Endothelial cell of umbilical vein (primary cell): ENCODE data around the gene ESPNL. TPM values are rescaled to one million over a fixed set of nuclear protein-coding genes. Genes with fewer than 3 reads are reported as not detected.
A peak's percentile ranks its signal among the peaks of the same experiment; 100 is the strongest.

Experiments used
- Bru-seq: library from RNA; stranded (reverse); fragments of 400-500 nt; gene quantifications from one replicate; lab custom pipeline; 2021; lab: Mats Ljungman, UMichigan
- BruChase-seq, 2 experiments: library from RNA; stranded (reverse); fragments of 400-500 nt; gene quantifications; one replicate each; lab custom pipeline; 2021; lab: Mats Ljungman, UMichigan
- BruUV-seq: library from RNA; stranded (reverse); fragments of 400-500 nt; replicated peaks from 2 replicates; lab custom pipeline; 2021; lab: Mats Ljungman, UMichigan
- CTCF ChIA-PET: fragments of 300-600, 350-600 bp; sonication (Branson Sonifier 250); formaldehyde crosslinking; loops from one replicate; lab custom pipeline; 2021; ENCODE audit warnings: antibody characterized with exemption, inconsistent platforms; lab: Charles Lee
- POLR2A ChIA-PET: fragments of 300-600, 350-600 bp; sonication (Branson Sonifier 250); formaldehyde crosslinking; loops from one replicate; lab custom pipeline; 2021; ENCODE audit warnings: antibody characterized with exemption, inconsistent platforms; lab: Charles Lee
- DNase-seq: peaks from one replicate; pipeline ENCODE4 v3.0.0-alpha.2; 2011; ENCODE audit warnings: low read depth, low spot score
- FAIRE-seq: peaks from 2 replicates; lab custom pipeline; 2011; peaks lifted over from hg19 to GRCh38; lab: Jason Lieb, UNC
- H2AFZ ChIP-seq: 2 replicates; pipeline ENCODE4 v1.6.0; 2012; ENCODE audit warnings: low read depth, low read length, control low read depth, inconsistent platforms
- H3K27ac ChIP-seq: 2 replicates; pipeline ENCODE4 v1.5.1; 2011; ENCODE audit warnings: low read depth, mild to moderate bottlenecking, control low read depth, low read length, moderate library complexity; ENCODE audit not compliant: insufficient read depth
- H3K27me3 ChIP-seq, 2 experiments: 2 replicates each; pipeline versions ENCODE4 v1.6.0 to v1.6.1; 2011; ENCODE audit warnings: low read length in 2 of 2, mixed read lengths in 1 of 2; ENCODE audit not compliant: control insufficient read depth in 2 of 2, insufficient read depth in 2 of 2
- H3K36me3 ChIP-seq, 2 experiments: 2 replicates in 1 of 2; 3 replicates in 1 of 2; pipeline ENCODE4 v1.5.1; 2011; ENCODE audit warnings: low read length in 2 of 2, mild to moderate bottlenecking in 1 of 2, moderate library complexity in 1 of 2; ENCODE audit not compliant: control insufficient read depth in 2 of 2, insufficient read depth in 2 of 2; ENCODE audit errors: extremely low read depth in 1 of 2
- H3K4me1 ChIP-seq: 3 replicates; pipeline ENCODE4 v1.5.1; 2011; ENCODE audit warnings: mild to moderate bottlenecking, low read length; ENCODE audit not compliant: control insufficient read depth, insufficient read depth; ENCODE audit errors: extremely low read depth
- H3K4me2 ChIP-seq: 2 replicates; pipeline ENCODE4 v1.6.1; 2011; ENCODE audit warnings: low read length, control low read depth, mixed read lengths; ENCODE audit not compliant: insufficient read depth
- H3K4me3 ChIP-seq, 3 experiments: fragments of 200-600 bp in 1 of 3; sonication (generic), shearing (Covaris generic) in 1 of 3; replicated peaks in 1 of 3; 2 replicates each; pipeline ENCODE4 v1.5.1; 2011 to 2016; ENCODE audit warnings: control low read depth in 3 of 3, low read length in 3 of 3, mild to moderate bottlenecking in 2 of 3, inconsistent platforms in 1 of 3, low read depth in 1 of 3, moderate library complexity in 1 of 3; ENCODE audit not compliant: insufficient read depth in 1 of 3
- H3K79me2 ChIP-seq: 2 replicates; pipeline ENCODE4 v1.6.0; 2012; ENCODE audit warnings: low read length, inconsistent platforms; ENCODE audit not compliant: control insufficient read depth, insufficient read depth
- H3K9ac ChIP-seq: replicated peaks from 2 replicates; pipeline ENCODE3; 2011; ENCODE audit warnings: low read length, control low read depth; ENCODE audit not compliant: insufficient read depth; ENCODE audit errors: extremely low read depth
- H3K9me1 ChIP-seq: replicated peaks from 3 replicates; pipeline ENCODE4 v1.6.0; 2011; ENCODE audit warnings: mild to moderate bottlenecking, low read length; ENCODE audit not compliant: control insufficient read depth, insufficient read depth; ENCODE audit errors: extremely low read depth
- H3K9me3 ChIP-seq: replicated peaks from 2 replicates; pipeline ENCODE4 v1.5.1; 2012; ENCODE audit warnings: low read length, inconsistent platforms; ENCODE audit not compliant: control insufficient read depth, insufficient read depth
- H4K20me1 ChIP-seq: replicated peaks from 2 replicates; pipeline ENCODE3; 2011; ENCODE audit warnings: mild to moderate bottlenecking, low read length; ENCODE audit not compliant: control insufficient read depth, insufficient read depth; ENCODE audit errors: extremely low read depth
- CTCF ChIP-seq, 2 donors: IDR thresholded peaks; 1 replicate in 1 of 2; 2 replicates in 1 of 2; pipeline ENCODE4 v1.5.1; 2011; ENCODE audit warnings: low read length in 2 of 2, mild to moderate bottlenecking in 2 of 2, moderate library complexity in 2 of 2, control low read depth in 1 of 2, inconsistent platforms in 1 of 2, low read depth in 1 of 2; ENCODE audit not compliant: insufficient read depth in 1 of 2; ENCODE audit errors: extremely low read depth in 1 of 2
- EZH2 ChIP-seq: IDR thresholded peaks from 2 replicates; pipeline ENCODE4 v1.6.1; 2012; ENCODE audit warnings: borderline replicate concordance, low read depth, mild to moderate bottlenecking, moderate library complexity, low read length, inconsistent platforms; ENCODE audit not compliant: severe bottlenecking
- FOS ChIP-seq: IDR thresholded peaks from 2 replicates; pipeline ENCODE4 v1.6.1; 2011; ENCODE audit warnings: mild to moderate bottlenecking, low read length, moderate library complexity, borderline replicate concordance; ENCODE audit not compliant: insufficient read depth
- GATA2 ChIP-seq: IDR thresholded peaks from 2 replicates; pipeline ENCODE4 v1.7.0; 2011; ENCODE audit warnings: low read depth, mild to moderate bottlenecking, moderate library complexity, mixed read lengths, low read length; ENCODE audit not compliant: insufficient read length, insufficient read depth
- JUN ChIP-seq: IDR thresholded peaks from 2 replicates; pipeline ENCODE4 v1.6.1; 2011; ENCODE audit warnings: borderline replicate concordance, low read depth; ENCODE audit not compliant: insufficient read length, insufficient read depth
- MAX ChIP-seq: IDR thresholded peaks from 2 replicates; pipeline ENCODE4 v1.6.1; 2011; ENCODE audit not compliant: insufficient read depth, insufficient read length
- MYC ChIP-seq: IDR thresholded peaks from one replicate; pipeline ENCODE4 v1.6.1; 2011; ENCODE audit warnings: mild to moderate bottlenecking, low read depth, low read length
- POLR2A ChIP-seq: IDR thresholded peaks from 2 replicates; pipeline ENCODE4 v1.6.1; 2012; ENCODE audit warnings: low read depth, mild to moderate bottlenecking, control low read depth, low read length
- POLR2AphosphoS5 ChIP-seq: IDR thresholded peaks from 2 replicates; pipeline ENCODE4 v1.6.1; 2012; ENCODE audit warnings: low read depth, mild to moderate bottlenecking, control low read depth, low read length, moderate library complexity; ENCODE audit not compliant: insufficient read depth
- dilution Hi-C: fragments of 300-500 bp; cut with MboI; formaldehyde crosslinking; loops from one replicate; pipeline ENCODE4 v1.15.0; 2019; ENCODE audit warnings: low sequenced_read_pairs; ENCODE audit not compliant: extremely low pct_ligation_motif_present
- intact Hi-C: fragments of 100-400 bp; cut with micrococcal nuclease; formaldehyde crosslinking; loops from one replicate; pipeline ENCODE4 v1.10.0; 2022
- long read RNA-seq: library from polyadenylated mRNA; stranded (forward); transcript quantifications from one replicate; pipeline ENCODE4 v2.0.0, GENCODE V29; 2021
- polyA minus RNA-seq, 3 experiments: library from RNA; depleted of rRNA, polyadenylated mRNA; stranded (reverse); fragments of >200 nt; gene quantifications; 1 replicate in 1 of 3; 2 replicates in 2 of 3; pipeline ENCODE4 v1.2.3, GENCODE V29; 2011
- polyA plus RNA-seq, 4 experiments: library from polyadenylated mRNA; depleted of rRNA in 3 of 4; stranded (reverse) in 3 of 4; unstranded in 1 of 4; fragments of >200 nt; gene quantifications; 2 replicates each; pipeline versions ENCODE4 v1.2.1 to v1.2.3, GENCODE V29; 2011 to 2012; ENCODE audit warnings: missing spikeins in 1 of 4
- total RNA-seq: library from RNA; stranded (reverse); gene quantifications from 2 replicates; pipeline ENCODE4 v1.2.3, GENCODE V29; 2021

ESPNL gene
- total RNA-seq (not detected in 2 replicates), polyA plus RNA-seq (not detected in 2 replicates), polyA minus RNA-seq (not detected in 2 replicates), Bru-seq, nascent RNA (not detected), BruChase-seq, experiment 1, labeled RNA remaining after a 6-hour chase (percentile 13 among the genes with signal in this experiment), BruChase-seq, experiment 2, labeled RNA remaining after a 2-hour chase (percentile 6 among the genes with signal in this experiment)
- not detected in 2 replicates for polyA plus RNA-seq (2011; cell fraction: cytosol; rRNA removed)
- polyA plus RNA-seq (2011; cell fraction: nucleus; rRNA removed), result not detected in 2 replicates
- polyA plus RNA-seq (2012), result not detected in 2 replicates
- not detected for polyA minus RNA-seq (2011; cell fraction: cytosol; rRNA and poly(A)+ RNA removed)
- not detected in 2 replicates for polyA minus RNA-seq (2011; cell fraction: nucleus; rRNA and poly(A)+ RNA removed)
- long read RNA-seq, partial matches to known transcripts, result 0 of 1 reads
- long read RNA-seq, other reads (novel, unspliced or antisense), result 1 of 1 reads

- CTCF ChIA-PET, result interaction anchor here (2.2 kb wide), 1 partner anchor 9 kb away, joined by 5 read pairs; no protein-coding TSS in a partner anchor
- no peaks in the 10 kb centered on the region for H4K20me1 ChIP-seq
- no peaks in the 10 kb centered on the region for H3K36me3 ChIP-seq
- dilution Hi-C loops, result no loop called here
- no peaks in the 10 kb centered on the region for H3K79me2 ChIP-seq
- DNase-seq (no peak), FAIRE-seq (no peak)
- H3K9ac ChIP-seq, result no peak within 1 kb of the TSS
- H3K27ac ChIP-seq, result no peak within 1 kb of the TSS
- POLR2A ChIA-PET, result no interaction called here
- no peaks in the 10 kb centered on the region for H3K27me3 ChIP-seq
- H3K4me3 ChIP-seq, result no peak within 1 kb of the TSS
- no peaks in the 10 kb centered on the region for H3K9me3 ChIP-seq
- H2AFZ ChIP-seq, result no peak within 1 kb of the TSS
- no peaks in the 10 kb centered on the region for H3K9me1 ChIP-seq
- TF ChIP-seq POLR2AphosphoS5, result no peak
- no peak for TF ChIP-seq FOS
- TF ChIP-seq EZH2, result no peak
- TF ChIP-seq POLR2A, result no peak
- TF ChIP-seq JUN, result no peak
- TF ChIP-seq GATA2, result no peak
- TF ChIP-seq CTCF (IDR thresholded peaks at IDR 0.05; ENCODE audit: extremely low read depth in 1 of 2, insufficient read depth in 1 of 2, low read depth in 1 of 2, low read length in 2 of 2), result no peak
- TF ChIP-seq MAX, result no peak
- TF ChIP-seq MYC, result no peak
- no peak within 1 kb of the TSS for H3K4me2 ChIP-seq
- BruUV-seq, result no TSS peak
- intact Hi-C loops, result loop anchor here (10.0 kb wide), 1 partner anchor 175 kb away; no protein-coding TSS in a partner anchor
- H3K4me1 ChIP-seq, result no peaks in the 10 kb centered on the region
Observed at GRCh38 chr2:238100049-238100820, at the start of gene ESPNL. Gene ESPNL, plus strand, starts transcription at chr2:238100340. Its CDS starts 80 bp downstream, at chr2:238100420.
